Liver (tissue), 3 donors: ENCODE results near the gene ALDH1A2.

Experiments used
- SP1 ChIP-seq: IDR thresholded peaks from 2 replicates; pipeline ENCODE4 v1.6.1; 2018; ENCODE audit warnings: antibody characterized with exemption, mild to moderate bottlenecking
- TF ChIP-seq, protein P1 (sequence below): fragments of 150-350 bp; IDR thresholded peaks from 2 replicates; pipeline ENCODE4 v1.5.1; 2017; ENCODE audit warnings: improper control_type of control experiment, low read depth, low read length; ENCODE audit not compliant: missing input control
- TF ChIP-seq, protein P2 (sequence below): IDR thresholded peaks from 2 replicates; pipeline ENCODE4 v1.6.1; 2016; ENCODE audit warnings: antibody characterized with exemption
- donor health status: healthy.
- donor health status: healthy.

DNA sequence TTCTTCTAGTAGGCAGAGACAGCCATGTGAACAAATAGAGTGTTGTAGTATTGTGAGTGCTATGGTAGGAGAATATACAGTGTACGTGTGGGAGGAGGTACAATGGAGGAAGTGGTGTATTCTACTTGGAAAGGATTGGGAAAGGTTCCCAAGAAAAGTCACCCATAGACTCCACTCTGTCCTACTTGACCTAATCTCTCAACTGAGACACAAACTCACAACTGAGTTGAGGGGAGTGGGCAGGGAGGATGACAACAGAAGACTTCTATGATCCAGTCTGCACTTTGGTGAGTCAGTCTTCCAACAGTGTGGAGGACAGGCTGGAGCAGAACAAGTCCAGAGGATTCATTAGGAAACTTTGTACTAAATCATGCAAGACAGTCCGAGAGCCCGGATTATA is 43.9 kb upstream of the ALDH1A2 start:
- TF ChIP-seq, protein P1, sequence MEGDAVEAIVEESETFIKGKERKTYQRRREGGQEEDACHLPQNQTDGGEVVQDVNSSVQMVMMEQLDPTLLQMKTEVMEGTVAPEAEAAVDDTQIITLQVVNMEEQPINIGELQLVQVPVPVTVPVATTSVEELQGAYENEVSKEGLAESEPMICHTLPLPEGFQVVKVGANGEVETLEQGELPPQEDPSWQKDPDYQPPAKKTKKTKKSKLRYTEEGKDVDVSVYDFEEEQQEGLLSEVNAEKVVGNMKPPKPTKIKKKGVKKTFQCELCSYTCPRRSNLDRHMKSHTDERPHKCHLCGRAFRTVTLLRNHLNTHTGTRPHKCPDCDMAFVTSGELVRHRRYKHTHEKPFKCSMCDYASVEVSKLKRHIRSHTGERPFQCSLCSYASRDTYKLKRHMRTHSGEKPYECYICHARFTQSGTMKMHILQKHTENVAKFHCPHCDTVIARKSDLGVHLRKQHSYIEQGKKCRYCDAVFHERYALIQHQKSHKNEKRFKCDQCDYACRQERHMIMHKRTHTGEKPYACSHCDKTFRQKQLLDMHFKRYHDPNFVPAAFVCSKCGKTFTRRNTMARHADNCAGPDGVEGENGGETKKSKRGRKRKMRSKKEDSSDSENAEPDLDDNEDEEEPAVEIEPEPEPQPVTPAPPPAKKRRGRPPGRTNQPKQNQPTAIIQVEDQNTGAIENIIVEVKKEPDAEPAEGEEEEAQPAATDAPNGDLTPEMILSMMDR: no peak
- TF ChIP-seq, protein P2, sequence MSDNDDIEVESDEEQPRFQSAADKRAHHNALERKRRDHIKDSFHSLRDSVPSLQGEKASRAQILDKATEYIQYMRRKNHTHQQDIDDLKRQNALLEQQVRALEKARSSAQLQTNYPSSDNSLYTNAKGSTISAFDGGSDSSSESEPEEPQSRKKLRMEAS: no peak
- no peak for TF ChIP-seq SP1
